Thoracic aorta (tissue), 2 donors: Measurements from ENCODE around the gene ST6GAL2. TPM values are rescaled to one million over a fixed set of nuclear protein-coding genes. Genes with fewer than 3 reads are reported as not detected.

Experiments used
- ATAC-seq: fragments of 150-250 bp; one replicate; pipeline ENCODE4 v1.8.0; 2017; ENCODE audit warnings: low read depth; ENCODE audit not compliant: insufficient number of reproducible peaks, low FRiP score
- DNase-seq: peaks from one replicate; pipeline ENCODE4 v3.0.0-alpha.2; 2020; ENCODE audit warnings: low spot score
- H3K27ac ChIP-seq, 2 donors: fragments of 200-600 bp; sonication (generic); 1 replicate in 1 of 2; 2 replicates in 1 of 2; pipeline ENCODE4 v1.5.1; 2016; ENCODE audit warnings: mild to moderate bottlenecking in 2 of 2, moderate library complexity in 2 of 2
- H3K27me3 ChIP-seq: fragments of 200-600 bp; sonication (generic); replicated peaks from 2 replicates; pipeline ENCODE4 v1.6.0; 2016; ENCODE audit warnings: mild to moderate bottlenecking; ENCODE audit not compliant: insufficient read depth
- H3K36me3 ChIP-seq: fragments of 200-600 bp; sonication (generic); one replicate; pipeline ENCODE4 v1.5.1; 2016
- H3K4me1 ChIP-seq, 2 donors: fragments of 200-600 bp; sonication (generic); 1 replicate in 1 of 2; 2 replicates in 1 of 2; pipeline versions ENCODE4 v1.5.1 to v1.6.0; 2016; ENCODE audit warnings: low read depth in 2 of 2, mild to moderate bottlenecking in 1 of 2; ENCODE audit not compliant: control insufficient read depth in 1 of 2
- H3K4me3 ChIP-seq: fragments of 200-600 bp; sonication (generic); 2 replicates; pipeline ENCODE4 v1.5.1; 2016; ENCODE audit warnings: mild to moderate bottlenecking
- H3K9me3 ChIP-seq: fragments of 200-600 bp; sonication (generic); 2 replicates; pipeline ENCODE4 v1.5.1; 2016
- CTCF ChIP-seq: fragments of 200-600 bp; sonication (generic); IDR thresholded peaks from one replicate; pipeline ENCODE4 v1.5.1; 2019; ENCODE audit warnings: antibody characterized with exemption
- total RNA-seq, 2 donors: library from RNA; depleted of rRNA; stranded (reverse); fragments of >200 nt; gene quantifications; one replicate each; pipeline versions ENCODE4 v1.1.0 to v1.2.3, GENCODE V29; 2016

ST6GAL2 gene
- total RNA-seq, 2 donors from 2014 or later = 71.1 to 900 TPM

DNA sequence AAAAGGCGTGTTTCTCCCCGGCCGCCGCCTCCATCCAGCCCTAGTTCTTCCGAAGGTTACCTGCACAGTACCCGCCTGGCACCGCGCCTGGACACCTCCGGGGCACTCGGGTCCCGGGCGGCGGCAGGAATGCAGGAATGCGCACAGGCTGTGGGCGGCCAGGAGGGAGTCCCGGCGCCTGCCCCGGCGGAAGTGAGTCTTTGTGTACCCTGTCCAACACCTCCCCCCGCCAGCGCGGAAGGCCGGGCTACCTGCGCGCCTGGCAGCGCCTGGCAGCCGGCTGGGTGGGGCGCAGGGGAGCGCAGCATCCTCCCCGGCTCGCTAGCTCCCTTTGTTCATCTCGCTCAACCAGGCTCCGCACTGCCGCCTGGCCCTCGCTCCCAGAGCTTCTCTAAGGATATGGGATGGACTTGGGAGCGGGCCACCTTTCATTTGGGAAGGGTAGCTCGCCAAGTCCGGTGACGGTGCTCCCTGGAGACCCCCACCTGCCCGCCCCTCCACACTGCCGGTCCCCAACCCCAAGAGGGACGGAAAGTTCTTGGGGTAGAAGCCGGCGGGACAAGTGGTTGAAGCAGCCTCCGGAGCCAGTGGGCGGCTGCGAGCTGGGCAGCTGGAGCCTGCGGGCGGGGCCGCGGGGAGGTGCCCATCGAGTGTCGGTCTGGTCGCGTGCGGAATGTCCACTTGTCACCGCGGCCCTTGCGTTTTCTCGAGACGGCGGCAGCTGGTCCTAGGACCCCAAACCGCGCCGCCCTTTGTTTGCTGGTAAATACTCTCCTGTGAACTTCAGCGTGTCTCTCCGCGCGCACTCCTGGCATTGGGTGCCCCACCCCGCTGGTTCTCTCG lies 1.2 kb upstream of the ST6GAL2 start:
- Histone ChIP-seq H3K9me3 (no peaks in the 10 kb centered on the region), H3K36me3 (no peaks in the 10 kb centered on the region), H3K27ac (peak overlapping the region; percentile 89 to 90), H3K4me1 (peaks cover 4 to 19% of the 10 kb centered on the region in 2 donors), H3K4me3 (peak overlapping the region; percentile 87), H3K27me3 (no peaks in the 10 kb centered on the region)
- ATAC-seq (peak; percentile 8), DNase-seq (peak; percentile 11)
- no peak for TF ChIP-seq CTCF

- H3K4me3 ChIP-seq = peak overlapping the region; percentile 87
- no peaks in the 10 kb centered on the region for H3K9me3 ChIP-seq
- H3K4me1 ChIP-seq = peaks cover 15 to 36% of the 10 kb centered on the region in 2 donors
- H3K36me3 ChIP-seq = no peaks in the 10 kb centered on the region
- no peak for ATAC-seq
- H3K27ac ChIP-seq = peak overlapping the region; percentile 89 to 90
- no peak for TF ChIP-seq CTCF
- DNase-seq = no peak
- H3K27me3 ChIP-seq = no peaks in the 10 kb centered on the region
Measured at GRCh38 chr2:106885329-106885728, 638 bp downstream of the ST6GAL2 start.

GRCh38 chr2:106882673-106883072 lies 3.3 kb downstream of the ST6GAL2 start:
- H3K27me3 ChIP-seq = no peaks in the 10 kb centered on the region
- no peak for DNase-seq
- no peak for ATAC-seq
- no peak for TF ChIP-seq CTCF
- H3K4me1 ChIP-seq = peaks cover 16 to 50% of the 10 kb centered on the region in 2 donors
- peak overlapping the region; percentile 31 for H3K4me3 ChIP-seq
- no peaks in the 10 kb centered on the region for H3K9me3 ChIP-seq
- peak overlapping the region; percentile 12 to 34 for H3K27ac ChIP-seq
- no peaks in the 10 kb centered on the region for H3K36me3 ChIP-seq

- no peak overlapping the region for H3K4me3 ChIP-seq
- no peaks in the 10 kb centered on the region for H3K36me3 ChIP-seq
- no peak for TF ChIP-seq CTCF
- peaks cover 33 to 86% of the 10 kb centered on the region in 2 donors for H3K4me1 ChIP-seq
- ATAC-seq (no peak), DNase-seq (no peak)
- H3K27me3 ChIP-seq = no peaks in the 10 kb centered on the region
- H3K27ac ChIP-seq = no peak overlapping the region
- H3K9me3 ChIP-seq = no peaks in the 10 kb centered on the region
Measured at GRCh38 chr2:106878206-106878605, 7.8 kb downstream of the ST6GAL2 start.

DNA sequence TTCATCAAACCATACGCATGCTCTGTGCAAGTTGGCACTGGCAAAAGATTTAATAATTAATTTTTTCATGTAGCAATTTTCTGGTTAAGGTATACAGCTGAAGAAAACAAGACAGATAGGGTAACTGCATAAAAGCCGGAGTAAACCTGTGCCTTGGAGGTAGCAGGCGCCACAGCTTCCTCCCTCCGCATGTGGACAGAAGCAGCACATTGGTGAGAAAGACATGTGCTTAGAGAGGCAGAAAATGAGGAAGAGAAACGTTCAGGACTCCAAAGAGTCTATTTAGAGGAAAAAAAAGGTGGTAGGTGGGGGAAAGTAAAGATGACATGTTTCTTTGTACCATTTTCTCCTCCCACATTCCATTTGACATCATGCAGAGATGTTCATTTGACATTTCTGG lies 9.3 kb downstream of the ST6GAL2 start:
- TF ChIP-seq CTCF = no peak
- H3K36me3 ChIP-seq = no peaks in the 10 kb centered on the region
- DNase-seq (no peak), ATAC-seq (no peak)
- peaks cover 32 to 85% of the 10 kb centered on the region in 2 donors for H3K4me1 ChIP-seq
- H3K27me3 ChIP-seq = no peaks in the 10 kb centered on the region
- peak overlapping the region in 1 of 2 donors; percentile 36 for H3K27ac ChIP-seq
- H3K4me3 ChIP-seq = no peak overlapping the region
- no peaks in the 10 kb centered on the region for H3K9me3 ChIP-seq
